ENCODE data around the gene HDLBP. TPM values are rescaled to one million over a fixed set of nuclear protein-coding genes. Genes with fewer than 3 reads are reported as not detected.

The HDLBP gene
- total and polyA plus RNA-seq, 8 donors, result 273 to 996 (median 749) TPM

GRCh38 chr2:241178961-241179360 lies 136.5 kb downstream of the HDLBP start:
- Histone ChIP-seq H3K27me3 (no peaks in the 10 kb centered on the region), H3K27ac (no peak overlapping the region), H3K36me3 (peaks cover 0 to 19% (median 0%) of the 10 kb centered on the region in 3 donors), H3K9me3 (no peaks in the 10 kb centered on the region), H3K4me1 (no peaks in the 10 kb centered on the region), H3K4me3 (no peak overlapping the region)
- WGBS, 2 donors, result 71 to 83% methylated on average over 4 of the region's 4 CpGs
- FAIRE-seq (no peak), ATAC-seq (no peak), DNase-seq (no peak)
- TF ChIP-seq CTCF (IDR thresholded peaks at IDR 0.05), result no peak
- intact Hi-C loops (cut with DNase I), result no loop called here

- no peaks in the 10 kb centered on the region for H3K4me1 ChIP-seq
- H3K9me3 ChIP-seq, result no peaks in the 10 kb centered on the region
- no peak for TF ChIP-seq CTCF (IDR thresholded peaks at IDR 0.05)
- H3K4me3 ChIP-seq, result no peak overlapping the region
- no peak overlapping the region for H3K27ac ChIP-seq
- FAIRE-seq (no peak), DNase-seq (no peak), ATAC-seq (no peak)
- H3K36me3 ChIP-seq, result peaks cover 0 to 19% (median 0%) of the 10 kb centered on the region in 3 donors
- 96 to 97% methylated on average over 12 of the region's 12 CpGs for WGBS, 2 donors
- intact Hi-C loops (cut with DNase I), result no loop called here
- H3K27me3 ChIP-seq, result no peaks in the 10 kb centered on the region
These were observed 137.7 kb downstream of the HDLBP start for GRCh38 chr2:241177526-241178334.

Other genes starting within 250 kb of the HDLBP start
- 10 to 100 TPM; 14.0 to 22.9 (median 14.8) TPM for gene MTERF4, start 213.4 kb downstream of the HDLBP start, total RNA-seq
- gene MTERF4, start 213.4 kb downstream of the HDLBP start, polyA plus RNA-seq, result 10 to 100 TPM; 22.4 to 36.8 TPM
- gene PASK, start 166.2 kb downstream of the HDLBP start, total RNA-seq, result 10 to 100 TPM in 2 of 6 donors, 1 to 10 TPM in 4; 3.7 to 12.3 (median 8.9) TPM
- 10 to 100 TPM in 1 of 2 donors, 1 to 10 TPM in 1; 9.0 to 14.5 TPM for gene PASK, start 166.2 kb downstream of the HDLBP start, polyA plus RNA-seq
- 10 to 100 TPM; 21.5 to 38.7 (median 31.5) TPM for gene PPP1R7, start 165.2 kb downstream of the HDLBP start, total RNA-seq
- 10 to 100 TPM; 28.5 to 37.1 TPM for gene PPP1R7, start 165.2 kb downstream of the HDLBP start, polyA plus RNA-seq
- gene ANO7, start 127.0 kb downstream of the HDLBP start, total RNA-seq, result 1 to 10 TPM in 3 of 6 donors, under 1 TPM in 3; 0.66 to 1.8 (median 1.1) TPM
- 1 to 10 TPM; 1.0 to 1.2 TPM for gene ANO7, start 127.0 kb downstream of the HDLBP start, polyA plus RNA-seq
- gene SEPTIN2, start 253 bp upstream of the HDLBP start, total RNA-seq, result 100 to 1,000 TPM; 149 to 245 (median 204) TPM
- gene SEPTIN2, start 253 bp upstream of the HDLBP start, polyA plus RNA-seq, result 100 to 1,000 TPM; 106 to 158 TPM
- gene FARP2, start 40.6 kb upstream of the HDLBP start, total RNA-seq, result 10 to 100 TPM; 16.9 to 44.9 (median 24.2) TPM
- 10 to 100 TPM; 26.2 to 35.3 TPM for gene FARP2, start 40.6 kb upstream of the HDLBP start, polyA plus RNA-seq
- 100 to 1,000 TPM in 1 of 6 donors, 10 to 100 TPM in 5; 60.6 to 103 (median 71.7) TPM for gene STK25, start 192.9 kb upstream of the HDLBP start, total RNA-seq
- gene STK25, start 192.9 kb upstream of the HDLBP start, polyA plus RNA-seq, result 100 to 1,000 TPM; 265 to 282 TPM
- gene BOK, start 243.1 kb upstream of the HDLBP start, total RNA-seq, result 10 to 100 TPM in 5 of 6 donors, 1 to 10 TPM in 1; 10.0 to 24.8 (median 12.6) TPM
- gene BOK, start 243.1 kb upstream of the HDLBP start, polyA plus RNA-seq, result 10 to 100 TPM; 10.1 to 11.5 TPM

Measured in pancreas (tissue), 10 donors.